GM23338 (cell line): ENCODE measurements around the gene GPRC5B. TPM values are rescaled to one million over a fixed set of nuclear protein-coding genes. Genes with fewer than 3 reads are reported as not detected.

ENCODE experiments used
- ATAC-seq: fragments of 200-7000 bp; cut with Tn5 transposase; 3 replicates; pipeline ENCODE4 v1.9.1; 2020
- DNase-seq: peaks from one replicate; pipeline ENCODE4 v3.0.0-alpha.2; 2015; ENCODE audit warnings: low spot score
- H2AFZ ChIP-seq: fragments of 200-600 bp; sonication (generic); 2 replicates; pipeline ENCODE4 v1.8.0; 2016; ENCODE audit warnings: antibody characterized with exemption, mild to moderate bottlenecking, moderate library complexity
- H3F3A ChIP-seq: fragments of 200-600 bp; sonication (generic); replicated peaks from 2 replicates; pipeline ENCODE4 v1.8.0; 2017; ENCODE audit warnings: antibody characterized with exemption, mixed run types, low read depth
- H3K27ac ChIP-seq: fragments of 200-600 bp; sonication (generic); 2 replicates; pipeline ENCODE4 v1.6.1; 2016; ENCODE audit warnings: low read depth
- H3K27me3 ChIP-seq: fragments of 200-600 bp; sonication (generic); 2 replicates; pipeline ENCODE4 v1.8.0; 2016; ENCODE audit warnings: mild to moderate bottlenecking, mixed run types, moderate library complexity; ENCODE audit not compliant: insufficient read depth
- H3K36me3 ChIP-seq: fragments of 200-600 bp; sonication (generic); 2 replicates; pipeline ENCODE4 v1.8.0; 2016; ENCODE audit warnings: mild to moderate bottlenecking; ENCODE audit not compliant: insufficient read depth
- H3K4me1 ChIP-seq: fragments of 200-600 bp; sonication (generic); 2 replicates; pipeline ENCODE4 v1.8.0; 2016; ENCODE audit warnings: mild to moderate bottlenecking, moderate library complexity; ENCODE audit not compliant: insufficient read depth
- H3K4me2 ChIP-seq: fragments of 200-600 bp; sonication (generic); 2 replicates; pipeline ENCODE4 v1.7.1; 2017; ENCODE audit warnings: mixed run types
- H3K4me3 ChIP-seq: fragments of 200-600 bp; sonication (generic); 2 replicates; pipeline ENCODE4 v1.6.1; 2016; ENCODE audit warnings: mixed run types
- H3K79me2 ChIP-seq: fragments of 200-600 bp; sonication (generic); replicated peaks from 2 replicates; pipeline ENCODE4 v1.8.0; 2017; ENCODE audit warnings: mild to moderate bottlenecking; ENCODE audit not compliant: insufficient read depth
- H3K9me2 ChIP-seq: fragments of 200-600 bp; sonication (generic); 2 replicates; pipeline ENCODE4 v1.8.0; 2017; ENCODE audit not compliant: insufficient read depth
- H4K20me1 ChIP-seq: fragments of 200-600 bp; sonication (generic); replicated peaks from 2 replicates; pipeline ENCODE4 v1.8.0; 2017; ENCODE audit warnings: mild to moderate bottlenecking; ENCODE audit not compliant: insufficient read depth
- H3K27ac Mint-ChIP-seq: 2 replicates; pipeline ENCODE4 v1.8.0; 2020; ENCODE audit warnings: inconsistent platforms, mild to moderate bottlenecking, moderate library complexity, mixed read lengths
- H3K27me3 Mint-ChIP-seq: 3 replicates; pipeline ENCODE4 v1.8.0; 2022; ENCODE audit warnings: low read depth, mild to moderate bottlenecking, moderate library complexity, mixed read lengths, inconsistent platforms; ENCODE audit not compliant: insufficient read depth, poor library complexity
- H3K36me3 Mint-ChIP-seq: 3 replicates; pipeline ENCODE4 v1.8.0; 2021; ENCODE audit warnings: low read depth, mild to moderate bottlenecking, inconsistent platforms, moderate library complexity, mixed read lengths
- H3K4me1 Mint-ChIP-seq: 3 replicates; pipeline ENCODE4 v1.8.0; 2020; ENCODE audit warnings: mild to moderate bottlenecking, inconsistent platforms, mixed read lengths
- H3K4me3 Mint-ChIP-seq: 3 replicates; pipeline ENCODE4 v1.8.0; 2021; ENCODE audit warnings: moderate library complexity, mild to moderate bottlenecking, inconsistent platforms, mixed read lengths
- H3K9me3 Mint-ChIP-seq: 3 replicates; pipeline ENCODE4 v1.8.0; 2020; ENCODE audit warnings: moderate library complexity, mild to moderate bottlenecking, inconsistent platforms, mixed read lengths
- CREB1 ChIP-seq: fragments of 250-450 bp; sonication (Bioruptor Pico); IDR thresholded peaks from 2 replicates; pipeline ENCODE4 v1.5.0; 2020; ENCODE audit warnings: low read depth, mild to moderate bottlenecking, moderate library complexity
- EZH2phosphoT487 ChIP-seq: fragments of 200-600 bp; sonication (generic); IDR thresholded peaks from one replicate; pipeline ENCODE4 v1.8.1; 2018; ENCODE audit warnings: antibody characterized with exemption; ENCODE audit not compliant: unreplicated experiment
- JUNB ChIP-seq: IDR thresholded peaks from one replicate; pipeline ENCODE4 v1.6.1; 2016; ENCODE audit warnings: antibody characterized with exemption; ENCODE audit not compliant: unreplicated experiment
- NANOG ChIP-seq: IDR thresholded peaks from 2 replicates; pipeline ENCODE4 v1.6.1; 2016; ENCODE audit warnings: antibody characterized with exemption, borderline replicate concordance
- POLR2AphosphoS5 ChIP-seq: IDR thresholded peaks from 2 replicates; pipeline ENCODE4 v1.6.1; 2016; ENCODE audit warnings: antibody characterized with exemption, low read depth
- STAT1 ChIP-seq: IDR thresholded peaks from one replicate; pipeline ENCODE4 v1.6.1; 2016; ENCODE audit warnings: antibody characterized with exemption; ENCODE audit not compliant: unreplicated experiment
- ZNF114 ChIP-seq: fragments of 250-450 bp; sonication (Bioruptor Pico); IDR thresholded peaks from 2 replicates; pipeline ENCODE4 v1.5.0; 2020; ENCODE audit warnings: mild to moderate bottlenecking, moderate library complexity
- ZNF331 ChIP-seq: fragments of 250-450 bp; sonication (Bioruptor Pico); IDR thresholded peaks from 2 replicates; pipeline ENCODE4 v1.5.0; 2020; ENCODE audit warnings: low read depth, mild to moderate bottlenecking, moderate library complexity
- polyA plus RNA-seq: library from polyadenylated mRNA; unstranded; fragments of >200 nt; fragmentation: Nextera tagmentation; extraction: Ambion mirVana; gene quantifications from 2 replicates; pipeline ENCODE4 v1.2.1, GENCODE V29; 2016
- total RNA-seq: library from RNA; depleted of rRNA; stranded (reverse); fragments of >200 nt; shearing (Covaris generic); gene quantifications from 2 replicates; pipeline ENCODE4 v1.2.3, GENCODE V29; 2014
- TF ChIP-seq, protein P1 (sequence below), 2 experiments: fragments of 200-600 bp in 1 of 2; sonication (generic) in 1 of 2; conservative IDR thresholded peaks; 2 replicates each; pipeline versions ENCODE4 v1.5.1 to v1.6.1; 2016 to 2017; ENCODE audit warnings: antibody characterized with exemption in 2 of 2, low read depth in 2 of 2, mild to moderate bottlenecking in 2 of 2, moderate library complexity in 1 of 2
- TF ChIP-seq, protein P2 (sequence below): IDR thresholded peaks from 2 replicates; pipeline ENCODE4 v1.6.1; 2016; ENCODE audit warnings: antibody characterized with exemption

GPRC5B gene
- total and polyA plus RNA-seq, 2 experiments from 2014 or later: 70.9 to 82.5 TPM

DNA sequence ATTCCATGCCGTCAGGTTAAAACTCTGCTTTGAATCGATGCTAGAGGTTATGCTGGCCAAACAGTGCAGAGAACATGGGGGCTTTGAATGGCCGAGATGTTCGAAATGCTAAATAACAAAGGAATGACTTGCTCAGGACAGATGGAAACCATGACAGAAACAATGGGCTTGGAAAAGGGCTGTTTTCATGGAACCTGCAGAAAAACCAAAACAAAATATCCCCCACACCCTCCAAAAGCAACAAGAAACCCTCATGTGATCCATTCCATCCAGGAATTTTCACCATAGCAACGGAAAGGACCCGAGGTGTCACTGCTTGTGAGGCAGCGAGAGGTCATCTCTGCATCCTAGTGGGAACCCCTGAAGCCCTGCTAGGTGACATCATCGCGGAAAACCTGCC is 25.5 kb downstream of the GPRC5B start (continued):
- no peak for TF ChIP-seq NANOG
- no peak for TF ChIP-seq POLR2AphosphoS5
- TF ChIP-seq, protein P1, sequence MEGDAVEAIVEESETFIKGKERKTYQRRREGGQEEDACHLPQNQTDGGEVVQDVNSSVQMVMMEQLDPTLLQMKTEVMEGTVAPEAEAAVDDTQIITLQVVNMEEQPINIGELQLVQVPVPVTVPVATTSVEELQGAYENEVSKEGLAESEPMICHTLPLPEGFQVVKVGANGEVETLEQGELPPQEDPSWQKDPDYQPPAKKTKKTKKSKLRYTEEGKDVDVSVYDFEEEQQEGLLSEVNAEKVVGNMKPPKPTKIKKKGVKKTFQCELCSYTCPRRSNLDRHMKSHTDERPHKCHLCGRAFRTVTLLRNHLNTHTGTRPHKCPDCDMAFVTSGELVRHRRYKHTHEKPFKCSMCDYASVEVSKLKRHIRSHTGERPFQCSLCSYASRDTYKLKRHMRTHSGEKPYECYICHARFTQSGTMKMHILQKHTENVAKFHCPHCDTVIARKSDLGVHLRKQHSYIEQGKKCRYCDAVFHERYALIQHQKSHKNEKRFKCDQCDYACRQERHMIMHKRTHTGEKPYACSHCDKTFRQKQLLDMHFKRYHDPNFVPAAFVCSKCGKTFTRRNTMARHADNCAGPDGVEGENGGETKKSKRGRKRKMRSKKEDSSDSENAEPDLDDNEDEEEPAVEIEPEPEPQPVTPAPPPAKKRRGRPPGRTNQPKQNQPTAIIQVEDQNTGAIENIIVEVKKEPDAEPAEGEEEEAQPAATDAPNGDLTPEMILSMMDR (conservative IDR thresholded peaks at IDR 0.05; ENCODE audit: low read depth in 2 of 2): no peak
- no peak for TF ChIP-seq ZNF114 (CRISPR knock-in tag)

- peak overlapping the region; percentile 41; the same call in 1 of the 2 replicates for H3K4me2 ChIP-seq
Measured at GRCh38 chr16:19858340-19859018, 26.2 kb downstream of the GPRC5B start.

GRCh38 chr16:19857593-19858339 is 26.9 kb downstream of the GPRC5B start:
- no peaks in the 10 kb centered on the region for H3K27me3 ChIP-seq
- no peaks in the 10 kb centered on the region for H3K9me2 ChIP-seq
- H4K20me1 ChIP-seq: no peaks in the 10 kb centered on the region
- peaks cover 9% of the 10 kb centered on the region for H3K79me2 ChIP-seq
- H3K4me1 ChIP-seq: peaks cover 91% of the 10 kb centered on the region
- peaks cover 67% of the 10 kb centered on the region for H3K36me3 Mint-ChIP-seq
- H3K36me3 ChIP-seq: 0 out of 2 replicates have a peak, but pooled peaks cover 7% of the 10 kb centered on the region
- H3F3A ChIP-seq: peaks cover 35% of the 10 kb centered on the region
- H3K27ac ChIP-seq: peak overlapping the region; percentile 73
- peaks cover 95% of the 10 kb centered on the region for H3K4me1 Mint-ChIP-seq
- DNase-seq (no peak), ATAC-seq (no peak)
- peaks cover 14% of the 10 kb centered on the region for H3K27me3 Mint-ChIP-seq
- peak overlapping the region; percentile 83 for H3K27ac Mint-ChIP-seq
- peak overlapping the region; percentile 41 for H3K4me2 ChIP-seq
- no peak overlapping the region for H2AFZ ChIP-seq
- no peaks in the 10 kb centered on the region; the same call in 2 of the 3 replicates for H3K9me3 Mint-ChIP-seq
- TF ChIP-seq ZNF331 (CRISPR knock-in tag) (no peak), EZH2phosphoT487 (no peak), JUNB (no peak), NANOG (no peak), STAT1 (no peak)
- TF ChIP-seq, protein P1 (conservative IDR thresholded peaks at IDR 0.05; ENCODE audit: low read depth in 2 of 2): no peak
- no peak overlapping the region for H3K4me3 ChIP-seq
- H3K4me3 Mint-ChIP-seq: peak overlapping the region; percentile 22; the same call in 1 of the 3 replicates

More at GRCh38 chr16:19858340-19859018, 26.2 kb downstream of the GPRC5B start:
- TF ChIP-seq ZNF331 (CRISPR knock-in tag) (no peak), ZNF114 (CRISPR knock-in tag) (no peak), POLR2AphosphoS5 (no peak), CREB1 (CRISPR knock-in tag) (no peak), NANOG (no peak)
- TF ChIP-seq, protein P2, sequence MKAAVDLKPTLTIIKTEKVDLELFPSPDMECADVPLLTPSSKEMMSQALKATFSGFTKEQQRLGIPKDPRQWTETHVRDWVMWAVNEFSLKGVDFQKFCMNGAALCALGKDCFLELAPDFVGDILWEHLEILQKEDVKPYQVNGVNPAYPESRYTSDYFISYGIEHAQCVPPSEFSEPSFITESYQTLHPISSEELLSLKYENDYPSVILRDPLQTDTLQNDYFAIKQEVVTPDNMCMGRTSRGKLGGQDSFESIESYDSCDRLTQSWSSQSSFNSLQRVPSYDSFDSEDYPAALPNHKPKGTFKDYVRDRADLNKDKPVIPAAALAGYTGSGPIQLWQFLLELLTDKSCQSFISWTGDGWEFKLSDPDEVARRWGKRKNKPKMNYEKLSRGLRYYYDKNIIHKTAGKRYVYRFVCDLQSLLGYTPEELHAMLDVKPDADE: no peak
- peaks cover 13% of the 10 kb centered on the region for H3K27me3 Mint-ChIP-seq
- Histone ChIP-seq H3K27me3 (no peaks in the 10 kb centered on the region), H3K79me2 (peaks cover 14% of the 10 kb centered on the region), H4K20me1 (no peaks in the 10 kb centered on the region), H2AFZ (no peak overlapping the region), H3F3A (peaks cover 32% of the 10 kb centered on the region), H3K36me3 (0 out of 2 replicates have a peak, but pooled peaks cover 7% of the 10 kb centered on the region), H3K4me1 (peaks cover 88% of the 10 kb centered on the region), H3K27ac (peak overlapping the region; percentile 99), H3K9me2 (no peaks in the 10 kb centered on the region), H3K4me3 (no peak overlapping the region)
- H3K4me3 Mint-ChIP-seq: peak overlapping the region; percentile 22; the same call in 1 of the 3 replicates
- peaks cover 70% of the 10 kb centered on the region for H3K36me3 Mint-ChIP-seq
- no peaks in the 10 kb centered on the region; the same call in 2 of the 3 replicates for H3K9me3 Mint-ChIP-seq
- H3K4me1 Mint-ChIP-seq: peaks cover 92% of the 10 kb centered on the region
- H3K27ac Mint-ChIP-seq: peak overlapping the region; percentile 99
- ATAC-seq (no peak), DNase-seq (no peak)
